22Rv1 (cell line): Measurements from ENCODE around the gene SYT15.
A peak's percentile ranks its signal among the peaks of the same experiment; 100 is the strongest.

Experiments used
- H3K27ac ChIP-seq: fragments of 450-650 bp; 2 replicates; pipeline ENCODE4 v1.5.1; 2017
- CTCF ChIP-seq: fragments of 450-650 bp; IDR thresholded peaks from 2 replicates; pipeline ENCODE4 v1.5.1; 2017; ENCODE audit warnings: mild to moderate bottlenecking
- ZFX ChIP-seq: fragments of 450-650 bp; IDR thresholded peaks from 2 replicates; pipeline ENCODE4 v1.6.1; 2017; ENCODE audit warnings: antibody characterized with exemption, borderline replicate concordance

Gene SYT15

GRCh38 chr10:46538155-46538554 lies 40.8 kb upstream of the SYT15 start:
- H3K27ac ChIP-seq = no peak overlapping the region
- TF ChIP-seq ZFX = no peak
- TF ChIP-seq CTCF = no peak

GRCh38 chr10:46538717-46539426 lies 40.1 kb upstream of the SYT15 start:
- TF ChIP-seq ZFX = no peak
- no peak for TF ChIP-seq CTCF
- H3K27ac ChIP-seq = no peak overlapping the region

- no peak for TF ChIP-seq CTCF
- TF ChIP-seq ZFX = no peak
- H3K27ac ChIP-seq = no peak overlapping the region
Measured at GRCh38 chr10:46539596-46540411, 39.1 kb upstream of the SYT15 start.

GRCh38 chr10:46540412-46541016 lies 38.4 kb upstream of the SYT15 start:
- TF ChIP-seq CTCF (no peak), ZFX (no peak)
- H3K27ac ChIP-seq = no peak overlapping the region

GRCh38 chr10:46541017-46541661 lies 37.8 kb upstream of the SYT15 start:
- TF ChIP-seq ZFX (no peak), CTCF (peak; percentile 46)
- no peak overlapping the region for H3K27ac ChIP-seq

- no peak overlapping the region for H3K27ac ChIP-seq
Measured at GRCh38 chr10:46541735-46542566, 37.0 kb upstream of the SYT15 start.

More at GRCh38 chr10:46541735-46542566, 37.0 kb upstream of the SYT15 start:
- TF ChIP-seq ZFX = no peak
- TF ChIP-seq CTCF = no peak
